Measurements from ENCODE around the gene CERS3. TPM values are rescaled to one million over a fixed set of nuclear protein-coding genes. Genes with fewer than 3 reads are reported as not detected.

CERS3 gene
- total and polyA plus RNA-seq, 4 donors = not detected

GRCh38 chr15:100500226-100500990 lies 28.3 kb downstream of the CERS3 start:
- Histone ChIP-seq H3K4me3 (ENCODE audit: low read length in 2 of 2) (no peak overlapping the region), H3K9me3 (ENCODE audit: control insufficient read depth, low read length) (no peaks in the 10 kb centered on the region), H3K36me3 (ENCODE audit: control insufficient read depth in 1 of 2, insufficient read depth in 2 of 2, low read length in 1 of 2) (no peaks in the 10 kb centered on the region), H3K27ac (ENCODE audit: low read depth in 1 of 2, low read length in 2 of 2) (no peak overlapping the region), H3K4me1 (ENCODE audit: control insufficient read depth in 1 of 2, insufficient read depth in 2 of 2, low read length in 2 of 2) (no peaks in the 10 kb centered on the region), H3K27me3 (ENCODE audit: control insufficient read depth in 1 of 2, insufficient read depth in 2 of 2, low read length in 1 of 2) (peaks cover 0 to 3% of the 10 kb centered on the region in 2 donors)
- DNase-seq (no peak), ATAC-seq (ENCODE audit: low FRiP score) (no peak)
- WGBS, 2 donors = 30 to 34% methylated on average over 4 of the region's 4 CpGs
- intact Hi-C loops (cut with DNase I) = no loop called here

- H3K4me1 ChIP-seq (ENCODE audit: control insufficient read depth in 1 of 2, insufficient read depth in 2 of 2, low read length in 2 of 2) = no peaks in the 10 kb centered on the region
- H3K36me3 ChIP-seq (ENCODE audit: control insufficient read depth in 1 of 2, insufficient read depth in 2 of 2, low read length in 1 of 2) = no peaks in the 10 kb centered on the region
- WGBS, 2 donors = 60 to 77% methylated on average over 1 of the region's 1 CpG
- ATAC-seq (ENCODE audit: low FRiP score) (no peak), DNase-seq (no peak)
- no peaks in the 10 kb centered on the region for H3K9me3 ChIP-seq (ENCODE audit: control insufficient read depth, low read length)
- H3K27me3 ChIP-seq (ENCODE audit: control insufficient read depth in 1 of 2, insufficient read depth in 2 of 2, low read length in 1 of 2) = no peaks in the 10 kb centered on the region
- intact Hi-C loops (cut with DNase I) = no loop called here
- no peak overlapping the region for H3K27ac ChIP-seq (ENCODE audit: low read depth in 1 of 2, low read length in 2 of 2)
- no peak overlapping the region for H3K4me3 ChIP-seq (ENCODE audit: low read length in 2 of 2)
Measured at GRCh38 chr15:100495861-100496260, 32.9 kb downstream of the CERS3 start.

GRCh38 chr15:100493213-100493612 lies 35.5 kb downstream of the CERS3 start:
- ATAC-seq (ENCODE audit: low FRiP score) = no peak
- Histone ChIP-seq H3K4me1 (ENCODE audit: control insufficient read depth in 1 of 2, insufficient read depth in 2 of 2, low read length in 2 of 2) (no peaks in the 10 kb centered on the region), H3K9me3 (ENCODE audit: control insufficient read depth, low read length) (no peaks in the 10 kb centered on the region), H3K36me3 (ENCODE audit: control insufficient read depth in 1 of 2, insufficient read depth in 2 of 2, low read length in 1 of 2) (no peaks in the 10 kb centered on the region), H3K27me3 (ENCODE audit: control insufficient read depth in 1 of 2, insufficient read depth in 2 of 2, low read length in 1 of 2) (no peaks in the 10 kb centered on the region), H3K4me3 (ENCODE audit: low read length in 2 of 2) (no peak overlapping the region), H3K27ac (ENCODE audit: low read depth in 1 of 2, low read length in 2 of 2) (no peak overlapping the region)
- intact Hi-C loops (cut with DNase I) = no loop called here
- DNase-seq = no peak
- WGBS, 2 donors = 86 to 91% methylated on average over 4 of the region's 4 CpGs

- intact Hi-C loops (cut with DNase I) = no loop called here
- no peaks in the 10 kb centered on the region for H3K36me3 ChIP-seq (ENCODE audit: control insufficient read depth in 1 of 2, insufficient read depth in 2 of 2, low read length in 1 of 2)
- H3K9me3 ChIP-seq (ENCODE audit: control insufficient read depth, low read length) = no peaks in the 10 kb centered on the region
- no peak overlapping the region for H3K27ac ChIP-seq (ENCODE audit: low read depth in 1 of 2, low read length in 2 of 2)
- no peaks in the 10 kb centered on the region for H3K27me3 ChIP-seq (ENCODE audit: control insufficient read depth in 1 of 2, insufficient read depth in 2 of 2, low read length in 1 of 2)
- DNase-seq = no peak
- no peak overlapping the region for H3K4me3 ChIP-seq (ENCODE audit: low read length in 2 of 2)
- ATAC-seq (ENCODE audit: low FRiP score) = no peak
- 55% methylated on average over 9 of the region's 9 CpGs for WGBS, 2 donors
- no peaks in the 10 kb centered on the region for H3K4me1 ChIP-seq (ENCODE audit: control insufficient read depth in 1 of 2, insufficient read depth in 2 of 2, low read length in 2 of 2)
Measured at GRCh38 chr15:100484443-100484842, 44.3 kb downstream of the CERS3 start.

GRCh38 chr15:100483370-100483769 lies 45.4 kb downstream of the CERS3 start:
- no peaks in the 10 kb centered on the region for H3K27me3 ChIP-seq (ENCODE audit: control insufficient read depth in 1 of 2, insufficient read depth in 2 of 2, low read length in 1 of 2)
- no peaks in the 10 kb centered on the region for H3K36me3 ChIP-seq (ENCODE audit: control insufficient read depth in 1 of 2, insufficient read depth in 2 of 2, low read length in 1 of 2)
- H3K4me1 ChIP-seq (ENCODE audit: control insufficient read depth in 1 of 2, insufficient read depth in 2 of 2, low read length in 2 of 2) = no peaks in the 10 kb centered on the region
- intact Hi-C loops (cut with DNase I) = no loop called here
- H3K27ac ChIP-seq (ENCODE audit: low read depth in 1 of 2, low read length in 2 of 2) = no peak overlapping the region
- no peak for ATAC-seq (ENCODE audit: low FRiP score)
- no peak overlapping the region for H3K4me3 ChIP-seq (ENCODE audit: low read length in 2 of 2)
- WGBS, 2 donors = 96 to 98% methylated on average over 2 of the region's 2 CpGs
- H3K9me3 ChIP-seq (ENCODE audit: control insufficient read depth, low read length) = no peaks in the 10 kb centered on the region
- no peak for DNase-seq

GRCh38 chr15:100476805-100477204 lies 51.9 kb downstream of the CERS3 start:
- DNase-seq (no peak), ATAC-seq (ENCODE audit: low FRiP score) (no peak)
- intact Hi-C loops (cut with DNase I) = no loop called here
- H3K27ac ChIP-seq (ENCODE audit: low read depth in 1 of 2, low read length in 2 of 2) = no peak overlapping the region
- H3K9me3 ChIP-seq (ENCODE audit: control insufficient read depth, low read length) = peaks cover 5% of the 10 kb centered on the region
- no peaks in the 10 kb centered on the region for H3K36me3 ChIP-seq (ENCODE audit: control insufficient read depth in 1 of 2, insufficient read depth in 2 of 2, low read length in 1 of 2)
- H3K27me3 ChIP-seq (ENCODE audit: control insufficient read depth in 1 of 2, insufficient read depth in 2 of 2, low read length in 1 of 2) = no peaks in the 10 kb centered on the region
- no peak overlapping the region for H3K4me3 ChIP-seq (ENCODE audit: low read length in 2 of 2)
- whole genome bisulfite sequencing, 2 donors = 83 to 88% methylated on average over 4 of the region's 4 CpGs
- H3K4me1 ChIP-seq (ENCODE audit: control insufficient read depth in 1 of 2, insufficient read depth in 2 of 2, low read length in 2 of 2) = no peaks in the 10 kb centered on the region

GRCh38 chr15:100472736-100473135 lies 56.0 kb downstream of the CERS3 start:
- 76 to 84% methylated on average over 5 of the region's 5 CpGs for WGBS, 2 donors

GRCh38 chr15:100471933-100472332 lies 56.8 kb downstream of the CERS3 start:
- no peak for ATAC-seq (ENCODE audit: low FRiP score)
- H3K27ac ChIP-seq (ENCODE audit: low read depth in 1 of 2, low read length in 2 of 2) = no peak overlapping the region
- H3K36me3 ChIP-seq (ENCODE audit: control insufficient read depth in 1 of 2, insufficient read depth in 2 of 2, low read length in 1 of 2) = no peaks in the 10 kb centered on the region

More at GRCh38 chr15:100472736-100473135, 56.0 kb downstream of the CERS3 start:
- intact Hi-C loops (cut with DNase I) = no loop called here
- H3K9me3 ChIP-seq (ENCODE audit: control insufficient read depth, low read length) = peaks cover 3% of the 10 kb centered on the region
- ATAC-seq (ENCODE audit: low FRiP score) (no peak), DNase-seq (no peak)
- no peak overlapping the region for H3K4me3 ChIP-seq (ENCODE audit: low read length in 2 of 2)
- H3K27ac ChIP-seq (ENCODE audit: low read depth in 1 of 2, low read length in 2 of 2) = no peak overlapping the region
- H3K4me1 ChIP-seq (ENCODE audit: control insufficient read depth in 1 of 2, insufficient read depth in 2 of 2, low read length in 2 of 2) = peaks cover 4% of the 10 kb centered on the region in 2 donors
- no peaks in the 10 kb centered on the region for H3K27me3 ChIP-seq (ENCODE audit: control insufficient read depth in 1 of 2, insufficient read depth in 2 of 2, low read length in 1 of 2)
- no peaks in the 10 kb centered on the region for H3K36me3 ChIP-seq (ENCODE audit: control insufficient read depth in 1 of 2, insufficient read depth in 2 of 2, low read length in 1 of 2)

GRCh38 chr15:100468285-100468684 lies 60.5 kb downstream of the CERS3 start:
- H3K4me1 ChIP-seq (ENCODE audit: control insufficient read depth in 1 of 2, insufficient read depth in 2 of 2, low read length in 2 of 2) = peaks cover 4% of the 10 kb centered on the region in 2 donors
- H3K36me3 ChIP-seq (ENCODE audit: control insufficient read depth in 1 of 2, insufficient read depth in 2 of 2, low read length in 1 of 2) = no peaks in the 10 kb centered on the region
- ATAC-seq (ENCODE audit: low FRiP score) = no peak
- 28 to 29% methylated on average over 2 of the region's 2 CpGs for WGBS, 2 donors
- intact Hi-C loops (cut with DNase I) = no loop called here
- DNase-seq = peak; percentile 65 to 78
- H3K4me3 ChIP-seq (ENCODE audit: low read length in 2 of 2) = no peak overlapping the region
- H3K27me3 ChIP-seq (ENCODE audit: control insufficient read depth in 1 of 2, insufficient read depth in 2 of 2, low read length in 1 of 2) = no peaks in the 10 kb centered on the region
- H3K9me3 ChIP-seq (ENCODE audit: control insufficient read depth, low read length) = no peaks in the 10 kb centered on the region
- H3K27ac ChIP-seq (ENCODE audit: low read depth in 1 of 2, low read length in 2 of 2) = no peak overlapping the region

More at GRCh38 chr15:100471933-100472332, 56.8 kb downstream of the CERS3 start:
- H3K27me3 ChIP-seq (ENCODE audit: control insufficient read depth in 1 of 2, insufficient read depth in 2 of 2, low read length in 1 of 2) = no peaks in the 10 kb centered on the region
- peaks cover 4% of the 10 kb centered on the region in 2 donors for H3K4me1 ChIP-seq (ENCODE audit: control insufficient read depth in 1 of 2, insufficient read depth in 2 of 2, low read length in 2 of 2)
- H3K9me3 ChIP-seq (ENCODE audit: control insufficient read depth, low read length) = peaks cover 3% of the 10 kb centered on the region
- DNase-seq = no peak
- H3K4me3 ChIP-seq (ENCODE audit: low read length in 2 of 2) = no peak overlapping the region
- WGBS, 2 donors = 17 to 23% methylated on average over 3 of the region's 3 CpGs
- intact Hi-C loops (cut with DNase I) = no loop called here
